SK-N-SH (cell line): ENCODE results near the gene PIGC. TPM values are rescaled to one million over a fixed set of nuclear protein-coding genes. Genes with fewer than 3 reads are reported as not detected.

Experiments used
- CTCF ChIA-PET: fragments of 300-600, 350-600 bp; formaldehyde crosslinking; extraction: SDS; loops from one replicate; lab custom pipeline; 2021; lab: Yijun Ruan, JAX
- POLR2A ChIA-PET: fragments of 350-600 bp; sonication (Branson Sonifier 250); formaldehyde crosslinking; extraction: SDS; loops from one replicate; lab custom pipeline; 2020; ENCODE audit warnings: antibody characterized with exemption, inconsistent platforms; lab: Yijun Ruan, JAX
- DNase-seq: peaks from one replicate; pipeline ENCODE4 v3.0.0; 2012
- H2AFZ ChIP-seq: fragments of 200-600 bp; sonication (generic); 2 replicates; pipeline ENCODE4 v1.8.1; 2016; ENCODE audit warnings: antibody characterized with exemption, mild to moderate bottlenecking, low read depth
- H3F3A ChIP-seq: fragments of 200-600 bp; sonication (generic); replicated peaks from 2 replicates; pipeline ENCODE3; 2016; ENCODE audit warnings: antibody characterized with exemption, mild to moderate bottlenecking; ENCODE audit not compliant: insufficient read depth
- H3K27ac ChIP-seq, 2 experiments: fragments of 200-500 bp in 1 of 2; fragments of 200-600 bp in 1 of 2; sonication (Bioruptor generic) in 1 of 2; sonication (generic), shearing (Covaris generic) in 1 of 2; 2 replicates each; pipeline versions ENCODE4 v1.5.1 to v1.6.1; 2014 to 2016; ENCODE audit warnings: low read depth in 2 of 2, inconsistent platforms in 1 of 2, low read length in 1 of 2, mild to moderate bottlenecking in 1 of 2, mixed read lengths in 1 of 2
- H3K27me3 ChIP-seq: fragments of 200-600 bp; sonication (generic), shearing (Covaris generic); 2 replicates; pipeline ENCODE4 v1.6.1; 2016; ENCODE audit warnings: mixed run types; ENCODE audit not compliant: insufficient read depth
- H3K36me3 ChIP-seq, 2 experiments: fragments of 200-500 bp in 1 of 2; fragments of 200-600 bp in 1 of 2; sonication (Bioruptor generic) in 1 of 2; sonication (generic) in 1 of 2; replicated peaks in 1 of 2; 2 replicates each; pipeline versions ENCODE3 to v1.5.1; 2014 to 2016; ENCODE audit warnings: low read length in 1 of 2, mild to moderate bottlenecking in 1 of 2; ENCODE audit not compliant: insufficient read depth in 2 of 2, control insufficient read depth in 1 of 2
- H3K4me1 ChIP-seq, 2 experiments: fragments of 200-500 bp in 1 of 2; fragments of 200-600 bp in 1 of 2; sonication (Bioruptor generic) in 1 of 2; sonication (generic), shearing (Covaris generic) in 1 of 2; 2 replicates each; pipeline versions ENCODE4 v1.5.1 to v1.6.1; 2014 to 2016; ENCODE audit warnings: low read depth in 1 of 2, low read length in 1 of 2, mixed run types in 1 of 2; ENCODE audit not compliant: insufficient read depth in 2 of 2, control insufficient read depth in 1 of 2
- H3K4me2 ChIP-seq: fragments of 200-600 bp; sonication (generic), shearing (Covaris generic); 2 replicates; pipeline ENCODE4 v1.6.1; 2017; ENCODE audit warnings: mixed run types
- H3K4me3 ChIP-seq, 2 experiments: fragments of 200-500 bp in 1 of 2; fragments of 200-600 bp in 1 of 2; sonication (Bioruptor generic) in 1 of 2; sonication (generic), shearing (Covaris generic) in 1 of 2; 2 replicates each; pipeline versions ENCODE4 v1.5.1 to v1.8.1; 2014 to 2016; ENCODE audit warnings: low read depth in 2 of 2, inconsistent platforms in 1 of 2, low read length in 1 of 2, mild to moderate bottlenecking in 1 of 2, mixed read lengths in 1 of 2, moderate library complexity in 1 of 2
- H3K79me2 ChIP-seq: fragments of 200-600 bp; sonication (generic); 2 replicates; pipeline ENCODE4 v1.8.1; 2017; ENCODE audit warnings: mild to moderate bottlenecking; ENCODE audit not compliant: insufficient read depth
- H3K9ac ChIP-seq: fragments of 200-600 bp; sonication (generic); 2 replicates; pipeline ENCODE4 v1.6.1; 2017; ENCODE audit warnings: mixed run types
- H3K9me2 ChIP-seq: fragments of 200-600 bp; sonication (generic); 2 replicates; pipeline ENCODE4 v1.6.1; 2017; ENCODE audit warnings: mixed run types
- H3K9me3 ChIP-seq: fragments of 200-600 bp; sonication (generic); 2 replicates; pipeline ENCODE4 v1.6.1; 2017; ENCODE audit warnings: mixed run types, mild to moderate bottlenecking, moderate library complexity
- H4K20me1 ChIP-seq: fragments of 200-600 bp; sonication (generic); 2 replicates; pipeline ENCODE4 v1.6.1; 2017; ENCODE audit warnings: mild to moderate bottlenecking, mixed run types; ENCODE audit not compliant: insufficient read depth
- CHD2 ChIP-seq: fragments of 150-350 bp; IDR thresholded peaks from 2 replicates; pipeline ENCODE4 v1.6.1; 2018; ENCODE audit warnings: low read length; ENCODE audit not compliant: partially characterized antibody
- CTCF ChIP-seq: fragments of 200-600 bp; sonication (generic); IDR thresholded peaks from 2 replicates; pipeline ENCODE4 v1.6.1; 2017; ENCODE audit warnings: antibody characterized with exemption, mild to moderate bottlenecking, moderate library complexity
- ELF1 ChIP-seq: IDR thresholded peaks from 2 replicates; pipeline ENCODE4 v1.4.0; 2012
- MXI1 ChIP-seq: IDR thresholded peaks from 2 replicates; pipeline ENCODE4 v1.6.1; 2012; ENCODE audit warnings: mild to moderate bottlenecking, low read depth, low read length, improper control_type of control experiment
- PBX3 ChIP-seq: IDR thresholded peaks from 2 replicates; pipeline ENCODE4; 2012
- RAD21 ChIP-seq: IDR thresholded peaks from 2 replicates; pipeline ENCODE4 v1.6.1; 2012; ENCODE audit warnings: mild to moderate bottlenecking, low read length
- REST ChIP-seq: IDR thresholded peaks from 2 replicates; pipeline ENCODE4 v1.6.1; 2012; ENCODE audit warnings: mild to moderate bottlenecking, low read depth, low read length, moderate library complexity
- TCF12 ChIP-seq: IDR thresholded peaks from 2 replicates; pipeline ENCODE4 v1.4.0; 2012
- YY1 ChIP-seq: IDR thresholded peaks from 2 replicates; pipeline ENCODE4 v1.4.0; 2012; ENCODE audit warnings: low read depth, mild to moderate bottlenecking
- WGBS: methylation state at CpG from one replicate; pipeline ENCODE4 v1.1.6; 2017; ENCODE audit warnings: low lambda C conversion rate; 5-methylcytosine and 5-hydroxymethylcytosine counted together
- polyA plus RNA-seq, 3 experiments: library from polyadenylated mRNA; depleted of rRNA; stranded (reverse); fragments of >200 nt; gene quantifications; 2 replicates each; pipeline ENCODE4 v1.2.3, GENCODE V29; 2012
- TF ChIP-seq, protein P1 (sequence below): fragments of 150-350 bp; IDR thresholded peaks from 2 replicates; pipeline ENCODE4 v1.6.1; 2017; ENCODE audit warnings: antibody characterized with exemption, low read length, low read depth, borderline replicate concordance

PIGC gene
- polyA plus RNA-seq, 1 of the 3 experiments (the other 2 are of a cell fraction): 20.6 TPM

DNA sequence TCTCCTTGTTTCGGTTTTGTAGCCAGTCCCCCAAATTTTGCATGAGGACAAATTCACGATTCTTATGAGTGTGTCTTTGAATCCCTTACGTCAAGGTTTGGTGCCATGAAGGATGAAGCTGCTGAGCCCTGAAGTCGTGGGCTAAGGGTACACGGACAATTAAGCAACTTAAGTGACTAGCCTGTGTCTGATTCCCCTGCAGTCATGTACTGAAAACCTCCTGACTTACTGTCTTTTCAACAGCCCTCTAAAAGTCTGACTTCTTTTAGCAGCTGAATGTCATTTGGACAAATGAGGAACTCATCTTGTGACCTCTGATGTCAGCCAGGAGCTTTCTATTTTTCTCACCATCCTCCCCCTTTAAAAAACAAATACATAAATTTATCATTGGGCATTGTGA is 50.5 kb downstream of the PIGC start:
- Histone ChIP-seq H3K9ac (no peak overlapping the region), H3K4me2 (no peak overlapping the region), H3K4me1 (peaks cover 20 to 23% of the 10 kb centered on the region in 2 experiments), H3K27ac (no peak overlapping the region), H3K9me3 (no peaks in the 10 kb centered on the region), H3K79me2 (no peaks in the 10 kb centered on the region; the same call in 1 of the 2 replicates), H3K36me3 (peaks cover 0 to 5% of the 10 kb centered on the region in 2 experiments), H3K27me3 (no peaks in the 10 kb centered on the region), H3K4me3 (no peak overlapping the region), H2AFZ (no peak overlapping the region), H3K9me2 (no peaks in the 10 kb centered on the region), H3F3A (peaks cover 11% of the 10 kb centered on the region), H4K20me1 (no peaks in the 10 kb centered on the region)
- TF ChIP-seq MXI1: no peak
- no peak for TF ChIP-seq TCF12
- no peak for TF ChIP-seq ELF1
- no peak for TF ChIP-seq RAD21
- TF ChIP-seq CTCF: no peak
- TF ChIP-seq, protein P1, sequence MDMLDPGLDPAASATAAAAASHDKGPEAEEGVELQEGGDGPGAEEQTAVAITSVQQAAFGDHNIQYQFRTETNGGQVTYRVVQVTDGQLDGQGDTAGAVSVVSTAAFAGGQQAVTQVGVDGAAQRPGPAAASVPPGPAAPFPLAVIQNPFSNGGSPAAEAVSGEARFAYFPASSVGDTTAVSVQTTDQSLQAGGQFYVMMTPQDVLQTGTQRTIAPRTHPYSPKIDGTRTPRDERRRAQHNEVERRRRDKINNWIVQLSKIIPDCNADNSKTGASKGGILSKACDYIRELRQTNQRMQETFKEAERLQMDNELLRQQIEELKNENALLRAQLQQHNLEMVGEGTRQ: no peak
- TF ChIP-seq YY1: no peak
- TF ChIP-seq PBX3: no peak
- no peak for TF ChIP-seq REST
- no peak for TF ChIP-seq CHD2
- DNase-seq: no peak
- WGBS: 93% methylated on average over 5 of the region's 5 CpGs
- POLR2A ChIA-PET: no interaction called here
- CTCF ChIA-PET: no interaction called here
